WTC11 (cell line): ENCODE results near the gene CAMK1G. TPM values are rescaled to one million over a fixed set of nuclear protein-coding genes. Genes with fewer than 3 reads are reported as not detected.

Source experiments
- ATAC-seq: fragments of 200-7000 bp; cut with Tn5 transposase; 2 replicates; pipeline ENCODE4 v1.10.0; 2021; ENCODE audit warnings: mild to moderate bottlenecking, moderate library complexity
- CTCF ChIA-PET: fragments of 300-600 bp; sonication (Branson Sonifier 250); formaldehyde crosslinking; loops from one replicate; lab custom pipeline; 2021; ENCODE audit warnings: antibody characterized with exemption; lab: Charles Lee
- POLR2A ChIA-PET: fragments of 350-600 bp; sonication (Branson Sonifier 250); formaldehyde crosslinking; loops from one replicate; lab custom pipeline; 2021; ENCODE audit warnings: antibody characterized with exemption; lab: Charles Lee
- DNase-seq: peaks from one replicate; pipeline ENCODE4 v3.0.0; 2021; ENCODE audit warnings: low spot score
- H3K27ac Mint-ChIP-seq: 2 replicates; pipeline ENCODE4 v1.8.0; 2021; ENCODE audit warnings: mixed read lengths
- H3K27me3 Mint-ChIP-seq: 2 replicates; pipeline ENCODE4 v1.8.0; 2021; ENCODE audit warnings: low read depth, mild to moderate bottlenecking, moderate library complexity, mixed read lengths
- H3K36me3 Mint-ChIP-seq: 2 replicates; pipeline ENCODE4 v1.8.0; 2021; ENCODE audit warnings: mixed read lengths
- H3K4me1 Mint-ChIP-seq: 2 replicates; pipeline ENCODE4 v1.8.0; 2022; ENCODE audit warnings: mixed read lengths
- H3K4me3 Mint-ChIP-seq: 2 replicates; pipeline ENCODE4 v1.8.0; 2021; ENCODE audit warnings: mild to moderate bottlenecking, moderate library complexity, mixed read lengths
- H3K9me3 Mint-ChIP-seq: 2 replicates; pipeline ENCODE4 v1.8.0; 2021; ENCODE audit warnings: mixed read lengths
- ATF1 ChIP-seq: sonication (generic); formaldehyde crosslinking; IDR thresholded peaks from 2 replicates; pipeline ENCODE4 v1.8.1; 2023; ENCODE audit warnings: mild to moderate bottlenecking, moderate library complexity, missing genetic modification reagents
- CBFB ChIP-seq: sonication (generic); formaldehyde crosslinking; IDR thresholded peaks from 2 replicates; pipeline ENCODE4 v1.8.1; 2022; ENCODE audit warnings: mild to moderate bottlenecking, low read depth, missing genetic modification reagents
- GABPB1 ChIP-seq: sonication (generic); formaldehyde crosslinking; IDR thresholded peaks from 2 replicates; pipeline ENCODE4 v1.8.1; 2023; ENCODE audit warnings: mild to moderate bottlenecking, missing genetic modification reagents
- GRHL2 ChIP-seq: fragments of 250-450 bp; sonication (Bioruptor Pico); IDR thresholded peaks from 2 replicates; pipeline ENCODE4 v1.8.0; 2022; ENCODE audit warnings: mild to moderate bottlenecking, moderate library complexity; ENCODE audit not compliant: insufficient replicate concordance, severe bottlenecking
- MAX ChIP-seq: sonication (generic); formaldehyde crosslinking; IDR thresholded peaks from 2 replicates; pipeline ENCODE4 v1.8.0; 2022; ENCODE audit warnings: mild to moderate bottlenecking, missing genetic modification reagents
- MLX ChIP-seq: sonication (generic); formaldehyde crosslinking; IDR thresholded peaks from 2 replicates; pipeline ENCODE4 v1.8.1; 2023; ENCODE audit warnings: mild to moderate bottlenecking, missing genetic modification reagents, moderate library complexity
- NFATC4 ChIP-seq: fragments of 250-450 bp; sonication (Bioruptor Pico); IDR thresholded peaks from 2 replicates; pipeline ENCODE4 v1.9.0; 2021; ENCODE audit warnings: mild to moderate bottlenecking
- NR2C2 ChIP-seq: sonication (generic); formaldehyde crosslinking; IDR thresholded peaks from 2 replicates; pipeline ENCODE4 v1.8.0; 2022; ENCODE audit warnings: mild to moderate bottlenecking, missing genetic modification reagents
- PRDM15 ChIP-seq: sonication (generic); formaldehyde crosslinking; IDR thresholded peaks from 2 replicates; pipeline ENCODE4 v1.8.0; 2022; ENCODE audit warnings: missing genetic modification reagents
- TCF7 ChIP-seq: sonication (generic); formaldehyde crosslinking; IDR thresholded peaks from 2 replicates; pipeline ENCODE4 v1.8.0; 2022; ENCODE audit warnings: mild to moderate bottlenecking, low read depth, missing genetic modification reagents, moderate library complexity
- USF2 ChIP-seq: sonication (generic); formaldehyde crosslinking; IDR thresholded peaks from 2 replicates; pipeline ENCODE4 v1.8.1; 2023; ENCODE audit warnings: mild to moderate bottlenecking, missing genetic modification reagents, moderate library complexity
- ZMAT4 ChIP-seq: fragments of 250-450 bp; sonication (Bioruptor Pico); IDR thresholded peaks from 2 replicates; pipeline ENCODE4 v1.9.0; 2021; ENCODE audit warnings: mild to moderate bottlenecking
- ZNF138 ChIP-seq: sonication (generic); formaldehyde crosslinking; conservative IDR thresholded peaks from 2 replicates; pipeline ENCODE4 v1.8.1; 2022; ENCODE audit warnings: mild to moderate bottlenecking, moderate library complexity, missing genetic modification reagents
- ZNF232 ChIP-seq: sonication (generic); formaldehyde crosslinking; IDR thresholded peaks from 2 replicates; pipeline ENCODE4 v1.8.0; 2022; ENCODE audit warnings: mild to moderate bottlenecking, missing genetic modification reagents
- ZNF396 ChIP-seq: fragments of 250-450 bp; sonication (Bioruptor Pico); IDR thresholded peaks from 2 replicates; pipeline ENCODE4 v1.8.0; 2021; ENCODE audit warnings: mild to moderate bottlenecking, moderate library complexity, borderline replicate concordance
- ZNF423 ChIP-seq: fragments of 250-450 bp; sonication (Bioruptor Pico); IDR thresholded peaks from 2 replicates; pipeline ENCODE4 v2.1.2; 2022; ENCODE audit warnings: mild to moderate bottlenecking, moderate library complexity
- ZSCAN18 ChIP-seq: fragments of 250-450 bp; sonication (Bioruptor Pico); IDR thresholded peaks from 2 replicates; pipeline ENCODE4 v2.1.2; 2022; ENCODE audit warnings: mild to moderate bottlenecking, moderate library complexity
- total RNA-seq: library from RNA; stranded (reverse); gene quantifications from 3 replicates; pipeline ENCODE4 v1.2.3, GENCODE V29; 2021
- TF ChIP-seq, protein P1 (sequence below): fragments of 250-450 bp; sonication (Bioruptor Pico); IDR thresholded peaks from 2 replicates; pipeline ENCODE4 v1.8.0; 2021; ENCODE audit warnings: mild to moderate bottlenecking
- TF ChIP-seq, protein P2 (sequence below): sonication (generic); formaldehyde crosslinking; IDR thresholded peaks from 2 replicates; pipeline ENCODE4 v1.8.1; 2023; ENCODE audit warnings: mild to moderate bottlenecking, moderate library complexity, missing genetic modification reagents
- TF ChIP-seq, protein P3 (sequence below): sonication (generic); formaldehyde crosslinking; IDR thresholded peaks from 2 replicates; pipeline ENCODE4 v1.8.1; 2022; ENCODE audit warnings: mild to moderate bottlenecking, missing genetic modification reagents, moderate library complexity, borderline replicate concordance

The CAMK1G gene
- total RNA-seq, 1 experiment from 2014 or later: 0.28 TPM

GRCh38 chr1:209580577-209580976 is 2.9 kb upstream of the CAMK1G start:
- ATAC-seq: no peak
- H3K4me1 Mint-ChIP-seq: peaks cover 10% of the 10 kb centered on the region
- H3K9me3 Mint-ChIP-seq: no peaks in the 10 kb centered on the region
- no peak for TF ChIP-seq ATF1 (CRISPR knock-in tag)
- TF ChIP-seq NR2C2 (CRISPR knock-in tag): no peak
- no peaks in the 10 kb centered on the region for H3K36me3 Mint-ChIP-seq
- DNase-seq: no peak
- POLR2A ChIA-PET: no interaction called here
- H3K4me3 Mint-ChIP-seq: no peak overlapping the region
- H3K27ac Mint-ChIP-seq: no peak overlapping the region
- CTCF ChIA-PET: no interaction called here
- peaks cover 2% of the 10 kb centered on the region; the same call in 1 of the 2 replicates for H3K27me3 Mint-ChIP-seq

DNA sequence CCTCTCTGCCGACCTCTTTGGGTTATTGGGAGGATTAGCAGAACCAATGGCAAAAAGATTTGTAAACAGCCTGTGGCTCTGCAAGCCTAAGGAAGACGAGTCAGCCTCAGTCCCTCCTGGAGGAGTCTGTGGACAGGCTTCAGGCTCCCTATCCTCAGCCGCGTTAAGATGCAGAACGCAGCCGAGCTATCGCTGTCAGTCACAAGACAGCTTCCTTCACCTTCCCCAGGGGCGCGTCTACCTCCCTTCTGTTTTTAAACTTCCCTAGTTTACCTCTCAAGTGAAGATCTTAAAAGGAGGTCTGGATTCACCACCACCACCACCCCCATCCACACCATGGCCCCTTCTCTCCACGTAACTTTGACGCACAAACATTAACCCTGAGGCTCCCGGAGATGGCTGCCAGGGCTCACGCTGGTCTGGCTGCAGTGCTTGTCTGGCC is 738 bp downstream of the CAMK1G start:
- no peak for ATAC-seq
- ChIA-PET CTCF (interaction anchor here (0.8 to 4.7 kb wide), 13 partner anchors 7 to 376 kb away, joined by 3 to 38 read pairs (median 5); partner anchors contain the start of gene G0S2), POLR2A (no interaction called here)
- Mint-ChIP-seq H3K36me3 (no peaks in the 10 kb centered on the region), H3K9me3 (peaks cover 6% of the 10 kb centered on the region), H3K4me1 (no peaks in the 10 kb centered on the region; the same call in 1 of the 2 replicates), H3K27me3 (no peaks in the 10 kb centered on the region; the same call in 1 of the 2 replicates), H3K27ac (no peak overlapping the region), H3K4me3 (no peak overlapping the region)
- no peak for DNase-seq
- TF ChIP-seq ZNF232 (CRISPR knock-in tag) (no peak), GRHL2 (no peak), ZNF423 (CRISPR knock-in tag) (no peak), TCF7 (no peak), USF2 (no peak), MLX (CRISPR knock-in tag) (no peak), ZMAT4 (no peak), CBFB (CRISPR knock-in tag) (no peak), MAX (CRISPR knock-in tag) (no peak), NFATC4 (CRISPR knock-in tag) (no peak), ZSCAN18 (CRISPR knock-in tag) (no peak)
- TF ChIP-seq, protein P1, sequence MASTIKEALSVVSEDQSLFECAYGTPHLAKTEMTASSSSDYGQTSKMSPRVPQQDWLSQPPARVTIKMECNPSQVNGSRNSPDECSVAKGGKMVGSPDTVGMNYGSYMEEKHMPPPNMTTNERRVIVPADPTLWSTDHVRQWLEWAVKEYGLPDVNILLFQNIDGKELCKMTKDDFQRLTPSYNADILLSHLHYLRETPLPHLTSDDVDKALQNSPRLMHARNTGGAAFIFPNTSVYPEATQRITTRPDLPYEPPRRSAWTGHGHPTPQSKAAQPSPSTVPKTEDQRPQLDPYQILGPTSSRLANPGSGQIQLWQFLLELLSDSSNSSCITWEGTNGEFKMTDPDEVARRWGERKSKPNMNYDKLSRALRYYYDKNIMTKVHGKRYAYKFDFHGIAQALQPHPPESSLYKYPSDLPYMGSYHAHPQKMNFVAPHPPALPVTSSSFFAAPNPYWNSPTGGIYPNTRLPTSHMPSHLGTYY (CRISPR knock-in tag): no peak
- TF ChIP-seq, protein P2, sequence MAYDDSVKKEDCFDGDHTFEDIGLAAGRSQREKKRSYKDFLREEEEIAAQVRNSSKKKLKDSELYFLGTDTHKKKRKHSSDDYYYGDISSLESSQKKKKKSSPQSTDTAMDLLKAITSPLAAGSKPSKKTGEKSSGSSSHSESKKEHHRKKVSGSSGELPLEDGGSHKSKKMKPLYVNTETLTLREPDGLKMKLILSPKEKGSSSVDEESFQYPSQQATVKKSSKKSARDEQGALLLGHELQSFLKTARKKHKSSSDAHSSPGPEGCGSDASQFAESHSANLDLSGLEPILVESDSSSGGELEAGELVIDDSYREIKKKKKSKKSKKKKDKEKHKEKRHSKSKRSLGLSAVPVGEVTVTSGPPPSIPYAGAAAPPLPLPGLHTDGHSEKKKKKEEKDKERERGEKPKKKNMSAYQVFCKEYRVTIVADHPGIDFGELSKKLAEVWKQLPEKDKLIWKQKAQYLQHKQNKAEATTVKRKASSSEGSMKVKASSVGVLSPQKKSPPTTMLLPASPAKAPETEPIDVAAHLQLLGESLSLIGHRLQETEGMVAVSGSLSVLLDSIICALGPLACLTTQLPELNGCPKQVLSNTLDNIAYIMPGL: no peak

GRCh38 chr1:209585197-209585596 is 1.7 kb downstream of the CAMK1G start:
- no peaks in the 10 kb centered on the region; the same call in 1 of the 2 replicates for H3K4me1 Mint-ChIP-seq
- POLR2A ChIA-PET: no interaction called here
- CTCF ChIA-PET: interaction anchor here (0.6 to 4.7 kb wide), 9 partner anchors 8 to 163 kb away, joined by 3 to 38 read pairs (median 6); no protein-coding TSS in a partner anchor
- H3K4me3 Mint-ChIP-seq: no peak overlapping the region
- H3K27ac Mint-ChIP-seq: no peak overlapping the region
- no peaks in the 10 kb centered on the region; the same call in 1 of the 2 replicates for H3K27me3 Mint-ChIP-seq
- no peak for DNase-seq
- peaks cover 6% of the 10 kb centered on the region for H3K9me3 Mint-ChIP-seq
- no peak for ATAC-seq
- H3K36me3 Mint-ChIP-seq: no peaks in the 10 kb centered on the region
- TF ChIP-seq TCF7: no peak
- TF ChIP-seq ZNF138 (CRISPR knock-in tag): no peak
- TF ChIP-seq PRDM15 (CRISPR knock-in tag): no peak
- no peak for TF ChIP-seq ZNF396 (CRISPR knock-in tag)
- TF ChIP-seq, protein P3, sequence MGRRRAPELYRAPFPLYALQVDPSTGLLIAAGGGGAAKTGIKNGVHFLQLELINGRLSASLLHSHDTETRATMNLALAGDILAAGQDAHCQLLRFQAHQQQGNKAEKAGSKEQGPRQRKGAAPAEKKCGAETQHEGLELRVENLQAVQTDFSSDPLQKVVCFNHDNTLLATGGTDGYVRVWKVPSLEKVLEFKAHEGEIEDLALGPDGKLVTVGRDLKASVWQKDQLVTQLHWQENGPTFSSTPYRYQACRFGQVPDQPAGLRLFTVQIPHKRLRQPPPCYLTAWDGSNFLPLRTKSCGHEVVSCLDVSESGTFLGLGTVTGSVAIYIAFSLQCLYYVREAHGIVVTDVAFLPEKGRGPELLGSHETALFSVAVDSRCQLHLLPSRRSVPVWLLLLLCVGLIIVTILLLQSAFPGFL (CRISPR knock-in tag): no peak
- no peak for TF ChIP-seq GABPB1 (CRISPR knock-in tag)
